Effector memory CD4-positive, alpha-beta T cell (primary cell): ENCODE measurements around the gene MAP4K4.

Experiments used
- DNase-seq, 3 donors: peaks; one replicate each; pipeline ENCODE4 v3.0.0-alpha.2; 2020
- H3K27ac ChIP-seq: 2 replicates; pipeline ENCODE4 v1.7.0; 2013; ENCODE audit warnings: mild to moderate bottlenecking, low read length, moderate library complexity; ENCODE audit not compliant: insufficient read depth, poor library complexity, severe bottlenecking
- H3K27me3 ChIP-seq: replicated peaks from 2 replicates; pipeline ENCODE4 v1.7.0; 2013; ENCODE audit warnings: mild to moderate bottlenecking, low read length; ENCODE audit not compliant: insufficient read depth, control insufficient read depth, poor library complexity, severe bottlenecking
- H3K36me3 ChIP-seq: 2 replicates; pipeline ENCODE4 v1.7.0; 2013; ENCODE audit warnings: mild to moderate bottlenecking, low read length, moderate library complexity; ENCODE audit not compliant: control insufficient read depth, insufficient read depth
- H3K4me1 ChIP-seq: 2 replicates; pipeline ENCODE4 v1.7.0; 2013; ENCODE audit warnings: low read length, mild to moderate bottlenecking; ENCODE audit not compliant: control insufficient read depth, insufficient read depth, poor library complexity, severe bottlenecking
- H3K4me3 ChIP-seq: 2 replicates; pipeline ENCODE4 v1.7.0; 2013; ENCODE audit warnings: low read length, low read depth, mild to moderate bottlenecking; ENCODE audit not compliant: insufficient read depth, poor library complexity, severe bottlenecking
- H3K9me3 ChIP-seq: 2 replicates; pipeline ENCODE4 v1.7.0; 2013; ENCODE audit warnings: mild to moderate bottlenecking, low read length, moderate library complexity; ENCODE audit not compliant: control insufficient read depth
- total RNA-seq, 3 donors: gene quantifications; one replicate each; lab custom pipeline; 2026; lab: John Stamatoyannopoulos, UW

The MAP4K4 gene
- 179 to 238 (median 191) reads per million in 3 donors for total RNA-seq

GRCh38 chr2:101697124-101698013, at the start of gene MAP4K4:
Gene MAP4K4 (plus strand): TSS chr2:101697707. CDS start chr2:101698081, 374 bp downstream.
- Histone ChIP-seq H3K27ac (peak within 1 kb of the TSS; percentile 76), H3K36me3 (no peaks in the 10 kb centered on the region), H3K9me3 (no peaks in the 10 kb centered on the region), H3K27me3 (no peaks in the 10 kb centered on the region), H3K4me3 (peak within 1 kb of the TSS; percentile 80), H3K4me1 (peaks cover 4% of the 10 kb centered on the region)
- peak; percentile 64 to 70 (median 70) for DNase-seq

GRCh38 chr2:101653469-101653868, 44.0 kb upstream of the MAP4K4 start:
- H3K27me3 ChIP-seq, result no peaks in the 10 kb centered on the region
- H3K9me3 ChIP-seq, result no peaks in the 10 kb centered on the region
- no peak overlapping the region for H3K27ac ChIP-seq
- H3K4me1 ChIP-seq, result peaks cover 2% of the 10 kb centered on the region
- H3K4me3 ChIP-seq, result no peak overlapping the region
- no peaks in the 10 kb centered on the region for H3K36me3 ChIP-seq
- DNase-seq, result no peak

GRCh38 chr2:101655702-101656422, 41.6 kb upstream of the MAP4K4 start:
- H3K4me3 ChIP-seq, result no peak overlapping the region
- no peak overlapping the region for H3K27ac ChIP-seq
- H3K27me3 ChIP-seq, result no peaks in the 10 kb centered on the region
- peaks cover 2% of the 10 kb centered on the region for H3K4me1 ChIP-seq
- H3K9me3 ChIP-seq, result no peaks in the 10 kb centered on the region
- no peaks in the 10 kb centered on the region for H3K36me3 ChIP-seq
- DNase-seq, result no peak

- no peak overlapping the region for H3K4me3 ChIP-seq
- H3K9me3 ChIP-seq, result no peaks in the 10 kb centered on the region
- no peaks in the 10 kb centered on the region for H3K4me1 ChIP-seq
- no peak for DNase-seq
- no peaks in the 10 kb centered on the region for H3K36me3 ChIP-seq
- H3K27me3 ChIP-seq, result no peaks in the 10 kb centered on the region
- H3K27ac ChIP-seq, result no peak overlapping the region
Measured at GRCh38 chr2:101657787-101658186, 39.7 kb upstream of the MAP4K4 start.

- DNase-seq, result no peak
- no peak overlapping the region for H3K4me3 ChIP-seq
- no peaks in the 10 kb centered on the region for H3K36me3 ChIP-seq
- H3K27me3 ChIP-seq, result no peaks in the 10 kb centered on the region
- H3K4me1 ChIP-seq, result no peaks in the 10 kb centered on the region
- H3K27ac ChIP-seq, result no peak overlapping the region
- H3K9me3 ChIP-seq, result no peaks in the 10 kb centered on the region
Measured at GRCh38 chr2:101658387-101658786, 39.1 kb upstream of the MAP4K4 start.

GRCh38 chr2:101665312-101665711, 32.2 kb upstream of the MAP4K4 start:
- Histone ChIP-seq H3K36me3 (no peaks in the 10 kb centered on the region), H3K9me3 (no peaks in the 10 kb centered on the region), H3K27me3 (no peaks in the 10 kb centered on the region), H3K27ac (no peak overlapping the region), H3K4me1 (no peaks in the 10 kb centered on the region), H3K4me3 (no peak overlapping the region)
- no peak for DNase-seq

- Histone ChIP-seq H3K36me3 (no peaks in the 10 kb centered on the region), H3K9me3 (no peaks in the 10 kb centered on the region), H3K4me3 (no peak overlapping the region), H3K4me1 (no peaks in the 10 kb centered on the region), H3K27ac (no peak overlapping the region), H3K27me3 (no peaks in the 10 kb centered on the region)
- no peak for DNase-seq
Measured at GRCh38 chr2:101667823-101668222, 29.7 kb upstream of the MAP4K4 start.

- Histone ChIP-seq H3K27ac (no peak overlapping the region), H3K9me3 (no peaks in the 10 kb centered on the region), H3K36me3 (no peaks in the 10 kb centered on the region), H3K4me1 (no peaks in the 10 kb centered on the region), H3K27me3 (no peaks in the 10 kb centered on the region), H3K4me3 (no peak overlapping the region)
- DNase-seq, result no peak
Measured at GRCh38 chr2:101672047-101672446, 25.5 kb upstream of the MAP4K4 start.

GRCh38 chr2:101673920-101674319, 23.6 kb upstream of the MAP4K4 start:
- H3K9me3 ChIP-seq, result no peaks in the 10 kb centered on the region
- no peak for DNase-seq
- no peaks in the 10 kb centered on the region for H3K36me3 ChIP-seq
- no peaks in the 10 kb centered on the region for H3K27me3 ChIP-seq
- no peak overlapping the region for H3K4me3 ChIP-seq
- H3K27ac ChIP-seq, result no peak overlapping the region
- H3K4me1 ChIP-seq, result no peaks in the 10 kb centered on the region

GRCh38 chr2:101675512-101675911, 22.0 kb upstream of the MAP4K4 start:
- H3K4me1 ChIP-seq, result no peaks in the 10 kb centered on the region
- H3K27me3 ChIP-seq, result no peaks in the 10 kb centered on the region
- DNase-seq, result no peak
- H3K9me3 ChIP-seq, result no peaks in the 10 kb centered on the region
- H3K27ac ChIP-seq, result no peak overlapping the region
- no peak overlapping the region for H3K4me3 ChIP-seq
- no peaks in the 10 kb centered on the region for H3K36me3 ChIP-seq
